Measurements from ENCODE around the gene POLR2H. TPM values are rescaled to one million over a fixed set of nuclear protein-coding genes. Genes with fewer than 3 reads are reported as not detected.

The POLR2H gene
- total and polyA plus RNA-seq, 2 of the 4 experiments (the other 2 are of a cell fraction): 47.7 to 130 TPM

DNA sequence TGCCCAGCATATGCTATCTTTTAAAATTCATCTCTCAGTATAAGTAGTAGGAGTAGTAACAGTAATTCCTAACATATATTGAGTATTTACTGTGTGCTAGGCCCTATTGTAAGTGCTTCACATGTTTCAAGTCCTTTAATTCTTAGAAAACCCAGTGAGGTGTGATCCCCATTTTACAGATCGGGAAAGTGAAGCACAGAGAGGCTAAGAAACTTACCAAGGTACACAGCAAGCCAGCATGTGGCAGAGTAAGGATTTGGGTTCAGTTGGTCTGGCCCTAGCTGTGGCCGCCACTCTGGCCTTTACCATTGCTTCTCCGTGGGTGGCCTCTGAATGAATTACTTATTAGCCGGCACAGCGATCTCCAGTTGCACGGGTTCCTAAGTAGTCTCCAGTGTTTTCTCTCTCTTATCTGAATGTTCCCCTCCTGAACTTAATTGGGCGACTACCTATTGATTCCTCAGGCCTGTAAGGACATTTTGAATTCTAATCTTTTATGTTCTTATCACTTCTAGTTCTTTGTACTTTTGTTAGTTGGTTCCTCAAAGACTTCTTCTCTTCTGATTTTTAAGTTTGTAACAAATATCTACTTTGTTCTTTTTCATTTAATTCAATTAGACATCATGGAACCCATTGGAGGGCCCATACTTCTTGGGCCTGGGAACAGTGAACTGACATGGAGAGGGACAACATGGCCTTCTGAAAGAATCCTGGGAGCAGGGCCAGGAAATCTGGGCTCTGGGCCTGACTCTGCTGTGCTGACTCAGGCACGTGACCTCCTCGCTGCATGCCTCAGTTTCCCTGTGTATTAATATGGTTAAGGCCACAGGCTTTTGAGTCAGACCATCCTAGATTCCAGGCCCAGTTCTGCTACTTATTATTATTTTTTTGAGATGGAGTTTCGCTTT lies 11.7 kb upstream of the POLR2H start:
- no peak for DNase-seq
- BruUV-seq (replicated peaks): no TSS peak
- Histone ChIP-seq H3K4me2 (ENCODE audit: low read depth, low read length) (no peak overlapping the region), H4K5ac (ENCODE audit: low read depth, low read length) (no peak overlapping the region), H3K4me3 (ENCODE audit: insufficient read depth, low read depth, low read length) (no peak overlapping the region), H3K9me3 (ENCODE audit: control insufficient read depth, insufficient read depth, low read length) (no peaks in the 10 kb centered on the region), H3K14ac (replicated peaks; ENCODE audit: low read depth, low read length) (no peak overlapping the region), H2AK5ac (ENCODE audit: low read depth, low read length) (no peak overlapping the region), H2AFZ (replicated peaks; ENCODE audit: low read length, poor library complexity) (no peak overlapping the region), H2BK120ac (ENCODE audit: low read depth, low read length) (no peak overlapping the region), H3K56ac (ENCODE audit: extremely low read depth, insufficient read depth, low read length) (no peak overlapping the region), H3K4me1 (ENCODE audit: control insufficient read depth, insufficient read depth, low read length) (peaks cover 7% of the 10 kb centered on the region; the same call in 1 of the 2 replicates), H3K79me1 (ENCODE audit: low read depth in 1 of 2, low read length in 2 of 2) (no peaks in the 10 kb centered on the region), H3K4ac (ENCODE audit: low read depth, low read length) (no peak overlapping the region), H4K8ac (ENCODE audit: low read depth in 2 of 2, low read length in 2 of 2) (no peak overlapping the region), H2BK20ac (ENCODE audit: low read depth, low read length) (no peak overlapping the region), H3K9ac (ENCODE audit: low read depth, low read length) (no peak overlapping the region), H3K9me1 (ENCODE audit: insufficient read depth, low read length) (0 out of 2 replicates have a peak, but pooled peaks cover under 1% of the 10 kb centered on the region), H2AK9ac (replicated peaks; ENCODE audit: low read depth, low read length, poor library complexity) (no peak overlapping the region), H2BK5ac (ENCODE audit: low read depth, low read length, poor library complexity, severe bottlenecking) (no peak overlapping the region), H3K36me3 (ENCODE audit: control insufficient read depth, insufficient read depth, low read length) (peaks cover 20% of the 10 kb centered on the region), H3K18ac (ENCODE audit: low read depth, low read length) (no peak overlapping the region), H4K91ac (ENCODE audit: insufficient read depth, low read depth, low read length) (no peak overlapping the region), H2BK15ac (ENCODE audit: low read depth, low read length) (no peak overlapping the region), H3K27ac (ENCODE audit: insufficient read depth, low read length) (no peak overlapping the region), H3K23ac (ENCODE audit: low read depth, low read length) (no peak overlapping the region), H3K27me3 (ENCODE audit: control insufficient read depth, insufficient read depth, low read length) (no peaks in the 10 kb centered on the region), H4K20me1 (ENCODE audit: insufficient read depth, low read length) (peaks cover 3% of the 10 kb centered on the region)
- in situ Hi-C loops (cut with MboI; ENCODE audit: low sequenced_read_pairs) (no loop called here), intact Hi-C loops (cut with micrococcal nuclease) (loop anchor here (10.0 kb wide), 1 partner anchor 1425 kb away; no protein-coding TSS in a partner anchor), dilution Hi-C loops (cut with HindIII; ENCODE audit: low sequenced_read_pairs, unreplicated experiment) (loop anchor here (25.0 kb wide), 1 partner anchor 187 kb away; no protein-coding TSS in a partner anchor)
- no peak for ATAC-seq (ENCODE audit: low read depth)
- POLR2A ChIA-PET (ENCODE audit: unreplicated experiment): no interaction called here
- 100% methylated on average over 1 of the region's 10 CpGs; no CpG with 5 or more reads in 1 of the 2 experiments for WGBS, 2 experiments (ENCODE audit: extremely low coverage in 2 of 2, insufficient read length in 1 of 2)
- CTCF ChIA-PET: no interaction called here
- no peak for TF ChIP-seq NFE2L2 (IDR thresholded peaks at IDR 0.05; ENCODE audit: low read depth, low read length)
- TF ChIP-seq RCOR1 (IDR thresholded peaks at IDR 0.05; ENCODE audit: insufficient replicate concordance, low read length): no peak
- TF ChIP-seq, protein P1, sequence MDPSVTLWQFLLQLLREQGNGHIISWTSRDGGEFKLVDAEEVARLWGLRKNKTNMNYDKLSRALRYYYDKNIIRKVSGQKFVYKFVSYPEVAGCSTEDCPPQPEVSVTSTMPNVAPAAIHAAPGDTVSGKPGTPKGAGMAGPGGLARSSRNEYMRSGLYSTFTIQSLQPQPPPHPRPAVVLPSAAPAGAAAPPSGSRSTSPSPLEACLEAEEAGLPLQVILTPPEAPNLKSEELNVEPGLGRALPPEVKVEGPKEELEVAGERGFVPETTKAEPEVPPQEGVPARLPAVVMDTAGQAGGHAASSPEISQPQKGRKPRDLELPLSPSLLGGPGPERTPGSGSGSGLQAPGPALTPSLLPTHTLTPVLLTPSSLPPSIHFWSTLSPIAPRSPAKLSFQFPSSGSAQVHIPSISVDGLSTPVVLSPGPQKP (IDR thresholded peaks at IDR 0.05; ENCODE audit: borderline replicate concordance, low read depth, low read length): no peak
- TF ChIP-seq, protein P2, sequence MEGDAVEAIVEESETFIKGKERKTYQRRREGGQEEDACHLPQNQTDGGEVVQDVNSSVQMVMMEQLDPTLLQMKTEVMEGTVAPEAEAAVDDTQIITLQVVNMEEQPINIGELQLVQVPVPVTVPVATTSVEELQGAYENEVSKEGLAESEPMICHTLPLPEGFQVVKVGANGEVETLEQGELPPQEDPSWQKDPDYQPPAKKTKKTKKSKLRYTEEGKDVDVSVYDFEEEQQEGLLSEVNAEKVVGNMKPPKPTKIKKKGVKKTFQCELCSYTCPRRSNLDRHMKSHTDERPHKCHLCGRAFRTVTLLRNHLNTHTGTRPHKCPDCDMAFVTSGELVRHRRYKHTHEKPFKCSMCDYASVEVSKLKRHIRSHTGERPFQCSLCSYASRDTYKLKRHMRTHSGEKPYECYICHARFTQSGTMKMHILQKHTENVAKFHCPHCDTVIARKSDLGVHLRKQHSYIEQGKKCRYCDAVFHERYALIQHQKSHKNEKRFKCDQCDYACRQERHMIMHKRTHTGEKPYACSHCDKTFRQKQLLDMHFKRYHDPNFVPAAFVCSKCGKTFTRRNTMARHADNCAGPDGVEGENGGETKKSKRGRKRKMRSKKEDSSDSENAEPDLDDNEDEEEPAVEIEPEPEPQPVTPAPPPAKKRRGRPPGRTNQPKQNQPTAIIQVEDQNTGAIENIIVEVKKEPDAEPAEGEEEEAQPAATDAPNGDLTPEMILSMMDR (conservative IDR thresholded peaks at IDR 0.05; ENCODE audit: low read depth, low read length): no peak
- TF ChIP-seq POLR2A (IDR thresholded peaks at IDR 0.05; ENCODE audit: low read depth, low read length): no peak
- TF ChIP-seq RFX5 (IDR thresholded peaks at IDR 0.05; ENCODE audit: low read depth, low read length): no peak
- no peak for TF ChIP-seq SMC3 (IDR thresholded peaks at IDR 0.05; ENCODE audit: low read depth, low read length)
- TF ChIP-seq, protein P3, sequence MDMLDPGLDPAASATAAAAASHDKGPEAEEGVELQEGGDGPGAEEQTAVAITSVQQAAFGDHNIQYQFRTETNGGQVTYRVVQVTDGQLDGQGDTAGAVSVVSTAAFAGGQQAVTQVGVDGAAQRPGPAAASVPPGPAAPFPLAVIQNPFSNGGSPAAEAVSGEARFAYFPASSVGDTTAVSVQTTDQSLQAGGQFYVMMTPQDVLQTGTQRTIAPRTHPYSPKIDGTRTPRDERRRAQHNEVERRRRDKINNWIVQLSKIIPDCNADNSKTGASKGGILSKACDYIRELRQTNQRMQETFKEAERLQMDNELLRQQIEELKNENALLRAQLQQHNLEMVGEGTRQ (IDR thresholded peaks at IDR 0.05; ENCODE audit: low read depth, low read length): no peak
- no peak for TF ChIP-seq CEBPB (IDR thresholded peaks at IDR 0.05; ENCODE audit: low read depth, low read length)
- no peak for TF ChIP-seq MAFK (IDR thresholded peaks at IDR 0.05; ENCODE audit: low read depth, low read length)
- no peak for TF ChIP-seq MXI1 (IDR thresholded peaks at IDR 0.05; ENCODE audit: borderline replicate concordance, low read depth, low read length)
- TF ChIP-seq BHLHE40 (IDR thresholded peaks at IDR 0.05; ENCODE audit: low read depth, low read length): no peak
- TF ChIP-seq CHD1 (IDR thresholded peaks at IDR 0.05; ENCODE audit: low read depth, low read length): no peak
- TF ChIP-seq FOS (IDR thresholded peaks at IDR 0.05; ENCODE audit: low read depth, low read length): no peak
- TF ChIP-seq RAD21 (IDR thresholded peaks at IDR 0.05; ENCODE audit: low read length): no peak

Measured in IMR-90 (cell line).